Duodenal mucosa (tissue), 2 donors: ENCODE measurements around the gene TUBB4B.
A peak's percentile ranks its signal among the peaks of the same experiment; 100 is the strongest.

ENCODE experiments used
- H3K27ac ChIP-seq: one replicate; pipeline ENCODE4 v1.7.0; 2013; ENCODE audit warnings: low read depth, low read length
- H3K27me3 ChIP-seq, 2 donors: one replicate each; pipeline ENCODE4 v1.7.0; 2013; ENCODE audit warnings: low read length in 2 of 2, control low read depth in 1 of 2; ENCODE audit not compliant: insufficient read depth in 2 of 2, control insufficient read depth in 1 of 2
- H3K36me3 ChIP-seq, 2 donors: one replicate each; pipeline ENCODE4 v1.7.0; 2013; ENCODE audit warnings: low read length in 2 of 2, control low read depth in 1 of 2; ENCODE audit not compliant: insufficient read depth in 2 of 2, control insufficient read depth in 1 of 2
- H3K4me1 ChIP-seq, 2 donors: one replicate each; pipeline ENCODE4 v1.7.0; 2013; ENCODE audit warnings: low read length in 2 of 2, control low read depth in 1 of 2; ENCODE audit not compliant: insufficient read depth in 2 of 2, control insufficient read depth in 1 of 2
- H3K4me3 ChIP-seq, 2 donors: one replicate each; pipeline ENCODE4 v1.7.0; 2013; ENCODE audit warnings: low read length in 2 of 2, low read depth in 1 of 2
- H3K9ac ChIP-seq, 2 donors: one replicate each; pipeline ENCODE4 v1.7.0; 2013; ENCODE audit warnings: low read length in 2 of 2, low read depth in 1 of 2
- H3K9me3 ChIP-seq, 2 donors: one replicate each; pipeline ENCODE4 v1.7.0; 2013; ENCODE audit warnings: low read length in 2 of 2, control low read depth in 1 of 2; ENCODE audit not compliant: control insufficient read depth in 1 of 2

TUBB4B gene

DNA sequence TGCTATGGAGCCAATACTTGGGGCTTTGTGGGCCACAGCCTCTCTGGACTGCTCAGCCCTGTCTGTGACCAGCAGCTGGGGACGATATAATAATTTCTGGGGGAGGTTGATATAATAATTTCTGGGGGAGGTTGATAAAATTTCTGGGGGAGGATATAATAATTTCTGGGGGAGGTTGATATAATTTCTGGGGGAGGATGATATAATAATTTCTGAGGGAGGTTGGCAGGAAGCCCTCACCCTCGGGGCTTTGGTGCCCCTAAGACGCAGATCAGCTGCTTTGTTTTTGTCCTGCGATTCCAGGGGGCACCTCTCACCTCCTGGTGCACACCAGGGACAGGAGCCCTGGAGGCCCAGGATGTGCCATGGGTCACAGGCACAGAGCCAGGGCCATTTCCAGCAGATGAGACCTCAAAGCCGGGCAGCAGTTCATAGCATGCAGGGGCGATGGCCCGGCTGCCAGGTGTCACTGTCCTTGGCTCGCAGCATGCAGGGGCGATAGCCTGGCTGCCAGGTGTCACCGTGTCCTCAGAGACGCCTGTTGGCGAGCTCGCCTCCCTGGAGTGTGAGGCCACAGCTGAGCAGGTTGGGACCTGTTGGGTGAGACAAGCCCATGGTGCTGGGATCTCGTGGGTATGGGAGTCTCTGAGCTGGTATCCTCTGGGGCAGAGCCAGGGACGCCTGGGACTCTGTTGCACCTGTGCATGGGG lies 32.7 kb downstream of the TUBB4B start:
- no peaks in the 10 kb centered on the region for H3K27me3 ChIP-seq
- H3K4me3 ChIP-seq = no peak overlapping the region
- H3K36me3 ChIP-seq = peaks cover 3 to 25% of the 10 kb centered on the region in 2 donors
- peak overlapping the region; percentile 26 to 35 for H3K9ac ChIP-seq
- H3K9me3 ChIP-seq = no peaks in the 10 kb centered on the region
- H3K27ac ChIP-seq = peak overlapping the region; percentile 63
- H3K4me1 ChIP-seq = peaks cover 42 to 55% of the 10 kb centered on the region in 2 donors

DNA sequence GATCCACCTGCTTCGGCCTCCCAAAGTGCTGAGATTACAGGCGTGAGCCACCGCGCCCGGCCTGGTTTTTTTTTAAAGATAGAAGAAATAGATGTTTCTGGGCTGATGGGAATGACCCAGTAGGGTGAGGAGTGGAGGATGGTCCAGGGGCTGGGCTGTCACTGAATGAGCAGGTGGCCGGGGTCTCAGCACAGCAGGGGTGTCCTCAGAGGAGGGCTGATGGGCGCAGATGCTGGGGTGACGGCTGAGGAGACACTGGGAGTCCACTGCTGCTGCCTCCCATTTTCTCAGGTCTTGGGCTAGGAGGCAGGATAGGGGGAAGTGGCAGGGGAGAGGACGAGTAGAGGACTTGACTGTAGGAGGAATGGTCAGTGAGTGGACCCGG lies 34.1 kb downstream of the TUBB4B start:
- H3K4me1 ChIP-seq = peaks cover 31 to 48% of the 10 kb centered on the region in 2 donors
- H3K9ac ChIP-seq = peak overlapping the region in 1 of 2 donors; percentile 38
- H3K27me3 ChIP-seq = no peaks in the 10 kb centered on the region
- peaks cover 0 to 31% of the 10 kb centered on the region in 2 donors for H3K36me3 ChIP-seq
- H3K9me3 ChIP-seq = no peaks in the 10 kb centered on the region
- H3K27ac ChIP-seq = no peak overlapping the region
- no peak overlapping the region for H3K4me3 ChIP-seq

DNA sequence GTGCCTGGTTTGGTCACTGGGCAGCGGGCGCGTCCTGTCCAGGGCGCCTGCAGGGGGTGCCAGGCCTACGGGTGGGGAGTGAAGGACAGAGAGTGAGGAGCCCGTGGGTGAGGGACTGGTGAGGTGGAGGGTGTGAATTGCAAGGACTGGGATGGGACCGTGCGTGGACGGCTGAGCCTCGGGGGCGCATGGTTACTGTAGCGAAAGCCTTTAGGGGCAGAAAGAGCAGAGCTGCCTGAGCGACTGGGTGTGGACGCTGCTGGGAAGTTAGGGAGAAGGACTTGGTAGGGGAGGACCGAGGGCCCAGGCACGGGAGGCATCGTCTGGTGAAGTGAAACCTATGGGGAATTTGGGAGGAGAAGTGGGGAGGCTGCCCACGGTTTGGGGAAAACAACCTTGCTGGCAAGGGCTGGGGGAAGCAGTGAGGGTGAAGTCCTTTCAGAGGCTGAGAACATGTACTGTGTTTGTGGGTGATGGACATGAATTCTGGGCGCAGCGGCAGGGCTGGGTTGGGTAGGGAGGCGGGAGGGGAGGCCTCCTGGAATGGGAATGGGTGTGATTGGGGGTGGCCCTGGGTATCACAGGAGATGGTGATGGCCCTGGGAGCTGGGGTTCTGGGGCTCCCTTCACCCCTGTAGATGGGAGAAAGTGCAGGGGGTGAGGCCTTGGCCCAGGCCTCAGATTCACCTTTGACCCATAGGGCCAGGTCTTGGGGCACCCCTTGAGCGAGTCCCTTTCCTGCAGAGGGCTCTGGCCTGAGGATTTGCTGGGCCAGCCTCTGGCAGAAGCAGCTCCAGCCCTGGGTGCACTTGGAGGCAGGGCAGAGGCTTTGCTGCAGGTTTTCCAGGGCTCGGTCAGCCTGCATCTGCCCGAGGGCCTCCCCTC lies 34.7 kb downstream of the TUBB4B start:
- H3K4me3 ChIP-seq = peak overlapping the region in 1 of 2 donors; percentile 40
- H3K27me3 ChIP-seq = no peaks in the 10 kb centered on the region
- H3K27ac ChIP-seq = peak overlapping the region; percentile 20
- H3K9ac ChIP-seq = peak overlapping the region; percentile 87 to 93
- H3K4me1 ChIP-seq = peaks cover 31 to 49% of the 10 kb centered on the region in 2 donors
- peaks cover 0 to 30% of the 10 kb centered on the region in 2 donors for H3K36me3 ChIP-seq
- H3K9me3 ChIP-seq = no peaks in the 10 kb centered on the region

DNA sequence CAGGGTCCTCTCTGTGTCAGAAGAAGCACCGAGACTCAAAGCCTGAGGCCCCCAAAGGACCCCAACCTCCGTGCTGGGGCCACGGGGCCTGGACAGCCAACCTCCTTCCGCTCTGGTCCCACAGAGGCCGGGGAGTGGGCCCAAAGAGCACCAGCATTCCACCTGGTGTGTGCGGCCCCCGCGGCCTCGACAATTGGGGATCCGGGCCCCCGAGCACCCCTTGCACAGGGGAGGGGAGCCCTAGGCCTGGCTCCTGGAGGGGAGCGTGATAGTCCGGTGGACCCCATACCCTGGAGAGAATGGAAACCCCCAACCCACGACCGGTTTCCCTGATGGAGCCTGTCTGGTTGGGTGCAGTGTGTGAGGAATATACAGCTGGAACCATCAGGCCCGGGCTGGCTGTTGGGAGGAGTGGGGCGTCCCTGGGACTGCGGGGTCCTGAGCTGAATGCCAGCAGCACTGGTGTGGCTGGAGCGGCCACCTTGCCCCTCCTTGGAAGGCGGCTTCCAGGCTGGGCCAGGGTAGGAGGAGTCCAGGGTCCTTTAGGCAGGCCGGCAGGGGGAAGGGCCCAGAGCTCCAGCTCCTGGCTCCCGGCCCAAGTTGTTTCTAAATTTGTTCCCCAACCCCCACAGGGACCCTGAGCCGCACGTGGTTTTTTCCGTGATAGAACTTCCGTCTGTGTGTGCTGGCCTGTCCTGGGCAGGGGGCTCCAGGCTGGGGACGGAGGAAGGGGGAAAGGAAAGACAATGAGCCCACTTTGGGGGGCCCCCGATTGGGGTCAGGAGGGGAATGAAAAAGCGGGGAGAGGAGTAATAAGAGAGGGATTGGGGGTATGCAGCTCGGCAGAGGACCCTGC lies 35.6 kb downstream of the TUBB4B start:
- Histone ChIP-seq H3K27me3 (no peaks in the 10 kb centered on the region), H3K9ac (peak overlapping the region; percentile 87 to 93), H3K9me3 (no peaks in the 10 kb centered on the region), H3K27ac (peak overlapping the region; percentile 87), H3K36me3 (peaks cover 0 to 26% of the 10 kb centered on the region in 2 donors), H3K4me3 (peak overlapping the region; percentile 78 to 81), H3K4me1 (peaks cover 31 to 49% of the 10 kb centered on the region in 2 donors)

DNA sequence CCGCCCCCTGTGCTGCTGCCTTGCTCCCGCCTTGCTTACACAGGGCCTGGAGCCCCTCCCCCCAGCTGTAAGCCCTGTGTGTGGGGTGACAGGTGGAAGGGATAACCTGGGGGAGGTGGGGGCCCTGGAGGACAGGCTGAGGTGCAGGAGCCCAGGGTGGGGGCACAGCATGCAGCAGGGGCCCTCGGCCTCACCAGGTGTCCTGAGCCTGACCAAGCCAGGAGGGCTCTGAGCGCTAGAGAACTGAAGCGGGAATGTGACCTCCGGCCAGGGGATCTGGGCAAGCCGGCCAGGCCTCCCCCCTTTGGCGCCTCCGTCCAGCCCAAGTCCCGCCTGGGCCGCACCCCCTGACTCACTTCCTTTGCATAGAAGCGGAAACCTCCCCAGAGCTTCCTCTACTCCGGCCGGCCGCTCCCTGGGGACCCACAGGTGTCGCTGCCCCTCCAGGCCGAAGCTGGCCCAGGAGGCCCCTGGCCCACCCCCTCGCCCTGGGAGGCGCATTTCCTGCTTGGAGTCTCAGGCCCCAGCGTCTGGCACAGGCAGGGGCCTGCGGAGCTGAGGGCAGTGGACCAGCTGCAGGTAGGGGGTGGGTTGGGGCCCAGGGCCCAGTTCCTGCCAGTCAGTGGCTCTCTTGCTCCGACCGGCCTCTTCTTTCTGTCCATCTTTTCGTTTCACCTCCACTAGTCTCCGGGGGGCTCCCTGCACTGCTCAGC lies 36.4 kb downstream of the TUBB4B start, which contains the start of gene TOR4A:
TSS of gene TOR4A (plus strand) at position 398 of the 713 bp plus-strand sequence. CDS start 964 bp downstream, outside the sequence.
- H3K4me3 ChIP-seq = peak within 1 kb of the TSS; percentile 78 to 81
- H3K27me3 ChIP-seq = no peaks in the 10 kb centered on the region
- H3K9ac ChIP-seq = peak within 1 kb of the TSS; percentile 87 to 93
- H3K4me1 ChIP-seq = peaks cover 31 to 49% of the 10 kb centered on the region in 2 donors
- peaks cover 0 to 18% of the 10 kb centered on the region in 2 donors for H3K36me3 ChIP-seq
- H3K9me3 ChIP-seq = no peaks in the 10 kb centered on the region
- peak within 1 kb of the TSS; percentile 87 for H3K27ac ChIP-seq

DNA sequence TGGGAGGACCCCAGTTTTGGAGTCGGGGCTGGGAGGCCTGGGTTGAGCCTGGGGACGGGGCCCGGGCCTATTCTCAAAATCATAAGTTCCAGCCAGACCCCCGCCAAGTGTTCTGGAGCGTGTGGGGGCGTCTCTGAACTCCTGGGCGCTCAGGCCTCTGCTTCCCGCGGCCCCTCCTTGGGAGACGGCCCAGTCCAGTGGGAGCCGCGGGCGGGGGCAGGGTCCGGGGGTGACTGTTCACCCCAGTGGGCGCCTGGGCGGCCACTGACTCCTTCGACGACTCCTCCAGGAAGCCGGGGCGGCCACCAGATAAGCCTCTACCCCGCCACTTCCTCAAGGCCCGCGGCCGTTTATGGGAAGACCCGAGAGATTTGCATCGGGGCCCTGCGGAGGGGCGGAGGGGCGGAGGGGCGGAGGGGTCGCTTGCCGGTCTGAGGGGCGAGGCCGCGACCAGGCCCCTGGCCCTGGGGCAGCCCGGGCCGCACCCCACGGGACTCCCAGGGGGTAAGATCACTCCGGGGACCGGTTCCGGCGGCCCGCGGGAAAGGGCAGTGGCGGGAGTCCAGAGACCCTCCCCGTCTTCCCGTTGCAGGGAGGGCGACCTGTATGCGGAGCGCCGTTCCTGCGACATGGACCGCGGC lies 37.1 kb downstream of the TUBB4B start:
- H3K4me1 ChIP-seq = peaks cover 31 to 49% of the 10 kb centered on the region in 2 donors
- H3K36me3 ChIP-seq = peaks cover 0 to 13% of the 10 kb centered on the region in 2 donors
- no peaks in the 10 kb centered on the region for H3K27me3 ChIP-seq
- H3K9me3 ChIP-seq = no peaks in the 10 kb centered on the region
- H3K9ac ChIP-seq = peak overlapping the region; percentile 87 to 93
- peak overlapping the region; percentile 78 to 81 for H3K4me3 ChIP-seq
- H3K27ac ChIP-seq = peak overlapping the region; percentile 87

DNA sequence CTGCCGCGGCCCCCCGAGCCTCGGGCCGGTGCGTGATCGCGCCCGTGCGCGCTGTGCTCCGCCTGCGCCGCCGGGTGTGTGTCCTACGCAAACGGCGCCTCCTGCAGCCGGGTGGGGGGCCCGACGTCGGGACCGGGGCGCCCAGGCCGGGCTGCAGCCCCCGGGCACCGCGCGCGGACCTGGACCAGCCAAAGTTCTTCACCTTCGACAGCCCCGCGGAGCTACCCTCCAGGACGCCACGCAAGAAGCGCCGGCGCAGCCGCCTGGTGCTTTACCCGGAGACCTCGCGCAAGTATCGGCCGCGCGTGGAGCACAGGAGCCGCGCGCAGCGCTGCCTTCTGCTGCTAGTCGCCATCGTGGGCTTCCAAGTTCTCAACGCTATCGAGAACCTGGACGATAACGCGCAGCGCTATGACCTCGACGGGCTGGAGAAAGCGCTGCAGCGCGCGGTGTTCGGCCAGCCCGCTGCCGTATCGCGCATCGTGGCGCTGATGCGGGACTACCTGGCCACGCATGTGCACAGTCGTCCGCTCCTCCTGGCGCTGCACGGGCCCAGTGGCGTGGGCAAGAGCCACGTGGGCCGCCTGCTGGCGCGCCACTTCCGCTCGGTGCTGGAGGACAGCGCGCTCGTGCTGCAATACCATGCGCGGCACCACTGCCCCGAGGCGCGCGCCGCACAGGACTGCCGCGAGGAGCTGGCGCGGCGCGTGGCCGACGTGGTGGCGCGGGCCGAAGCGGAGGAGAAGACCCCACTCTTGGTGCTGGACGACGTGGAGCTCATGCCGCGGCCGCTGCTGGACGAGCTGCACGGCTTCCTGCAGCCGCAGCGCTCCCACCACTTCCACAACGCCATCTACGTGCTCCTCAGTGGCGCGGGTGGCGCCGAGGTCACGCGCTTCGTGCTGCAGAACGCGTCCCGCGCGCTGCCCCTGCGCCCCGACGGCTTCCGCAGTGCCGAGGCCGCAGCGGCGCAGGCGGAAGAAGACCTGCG lies 37.9 kb downstream of the TUBB4B start:
- H3K4me3 ChIP-seq = peak overlapping the region; percentile 78 to 81
- no peaks in the 10 kb centered on the region for H3K9me3 ChIP-seq
- H3K4me1 ChIP-seq = peaks cover 28 to 45% of the 10 kb centered on the region in 2 donors
- H3K36me3 ChIP-seq = peaks cover 0 to 10% of the 10 kb centered on the region in 2 donors
- no peaks in the 10 kb centered on the region for H3K27me3 ChIP-seq
- H3K9ac ChIP-seq = peak overlapping the region in 1 of 2 donors; percentile 93
- H3K27ac ChIP-seq = no peak overlapping the region

DNA sequence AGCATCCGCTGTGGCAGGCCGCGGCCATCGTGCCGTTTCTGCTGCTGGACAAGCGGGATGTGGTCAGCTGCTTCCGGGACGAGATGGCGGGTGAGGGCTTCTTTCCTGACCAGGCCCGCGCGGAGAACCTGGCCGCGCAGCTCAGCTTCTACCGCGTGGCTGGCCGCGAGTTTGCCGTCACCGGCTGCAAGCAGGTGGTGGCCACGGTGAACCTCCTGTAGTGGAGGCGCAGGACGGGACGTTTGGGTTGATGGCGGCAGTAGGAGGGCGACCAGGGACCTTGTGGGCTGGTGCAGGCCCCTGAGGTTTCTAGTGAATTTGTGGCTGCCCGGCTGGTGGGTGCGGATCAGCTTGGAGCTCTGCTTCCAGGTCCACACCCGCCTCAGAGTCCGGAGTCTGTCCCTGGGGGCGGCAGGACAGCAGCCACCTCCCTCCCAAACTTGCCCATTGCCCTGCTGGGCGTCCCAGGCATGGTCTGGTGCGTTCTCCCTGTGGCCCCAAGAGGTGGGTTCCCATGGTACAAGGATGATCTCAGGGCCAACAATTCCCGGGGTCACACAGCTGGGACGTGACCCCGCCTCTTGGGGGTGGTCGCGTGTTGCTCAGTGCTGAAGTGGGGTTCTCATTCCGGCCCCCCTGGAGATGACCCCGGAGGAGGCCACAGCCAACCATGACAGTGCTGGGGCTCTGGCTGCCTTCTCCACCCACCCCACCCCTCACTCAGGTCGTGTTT lies 38.8 kb downstream of the TUBB4B start:
- peaks cover 0 to 10% of the 10 kb centered on the region in 2 donors for H3K36me3 ChIP-seq
- H3K9ac ChIP-seq = no peak overlapping the region
- peaks cover 21 to 37% of the 10 kb centered on the region in 2 donors for H3K4me1 ChIP-seq
- no peak overlapping the region for H3K27ac ChIP-seq
- no peak overlapping the region for H3K4me3 ChIP-seq
- H3K27me3 ChIP-seq = no peaks in the 10 kb centered on the region
- no peaks in the 10 kb centered on the region for H3K9me3 ChIP-seq
